Measurements from ENCODE around the gene TBKBP1.

- no peak for TF ChIP-seq POLR2AphosphoS5 (IDR thresholded peaks at IDR 0.05; ENCODE audit: low read depth)
- no peak for TF ChIP-seq CTCF (IDR thresholded peaks at IDR 0.05; ENCODE audit: insufficient read depth, low read length)
- no peak for TF ChIP-seq SPI1 (IDR thresholded peaks at IDR 0.05; ENCODE audit: borderline replicate concordance, low read depth)
- TF ChIP-seq, protein P1, sequence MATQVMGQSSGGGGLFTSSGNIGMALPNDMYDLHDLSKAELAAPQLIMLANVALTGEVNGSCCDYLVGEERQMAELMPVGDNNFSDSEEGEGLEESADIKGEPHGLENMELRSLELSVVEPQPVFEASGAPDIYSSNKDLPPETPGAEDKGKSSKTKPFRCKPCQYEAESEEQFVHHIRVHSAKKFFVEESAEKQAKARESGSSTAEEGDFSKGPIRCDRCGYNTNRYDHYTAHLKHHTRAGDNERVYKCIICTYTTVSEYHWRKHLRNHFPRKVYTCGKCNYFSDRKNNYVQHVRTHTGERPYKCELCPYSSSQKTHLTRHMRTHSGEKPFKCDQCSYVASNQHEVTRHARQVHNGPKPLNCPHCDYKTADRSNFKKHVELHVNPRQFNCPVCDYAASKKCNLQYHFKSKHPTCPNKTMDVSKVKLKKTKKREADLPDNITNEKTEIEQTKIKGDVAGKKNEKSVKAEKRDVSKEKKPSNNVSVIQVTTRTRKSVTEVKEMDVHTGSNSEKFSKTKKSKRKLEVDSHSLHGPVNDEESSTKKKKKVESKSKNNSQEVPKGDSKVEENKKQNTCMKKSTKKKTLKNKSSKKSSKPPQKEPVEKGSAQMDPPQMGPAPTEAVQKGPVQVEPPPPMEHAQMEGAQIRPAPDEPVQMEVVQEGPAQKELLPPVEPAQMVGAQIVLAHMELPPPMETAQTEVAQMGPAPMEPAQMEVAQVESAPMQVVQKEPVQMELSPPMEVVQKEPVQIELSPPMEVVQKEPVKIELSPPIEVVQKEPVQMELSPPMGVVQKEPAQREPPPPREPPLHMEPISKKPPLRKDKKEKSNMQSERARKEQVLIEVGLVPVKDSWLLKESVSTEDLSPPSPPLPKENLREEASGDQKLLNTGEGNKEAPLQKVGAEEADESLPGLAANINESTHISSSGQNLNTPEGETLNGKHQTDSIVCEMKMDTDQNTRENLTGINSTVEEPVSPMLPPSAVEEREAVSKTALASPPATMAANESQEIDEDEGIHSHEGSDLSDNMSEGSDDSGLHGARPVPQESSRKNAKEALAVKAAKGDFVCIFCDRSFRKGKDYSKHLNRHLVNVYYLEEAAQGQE (IDR thresholded peaks at IDR 0.05; ENCODE audit: insufficient replicate concordance, low read depth): no peak
These were observed 24.9 kb downstream of the TBKBP1 start for GRCh38 chr17:47718634-47719405.

Data from HL-60 (cell line).